HepG2 (cell line): ENCODE measurements around the gene JPH4. TPM values are rescaled to one million over a fixed set of nuclear protein-coding genes. Genes with fewer than 3 reads are reported as not detected.

Experiments
- ATF2 ChIP-seq: sonication (generic); formaldehyde crosslinking; IDR thresholded peaks from 2 replicates; pipeline ENCODE4 v1.4.0; 2020; ENCODE audit warnings: missing genetic modification reagents
- CBX1 ChIP-seq: IDR thresholded peaks from one replicate; pipeline ENCODE4 v1.6.1; 2016; ENCODE audit warnings: antibody characterized with exemption, low read depth
- CBX5 ChIP-seq: sonication (generic); formaldehyde crosslinking; IDR thresholded peaks from 2 replicates; pipeline ENCODE4 v1.4.0; 2020; ENCODE audit warnings: missing genetic modification reagents, borderline replicate concordance
- DR1 ChIP-seq: sonication (generic); formaldehyde crosslinking; IDR thresholded peaks from 2 replicates; pipeline ENCODE4 v1.8.0; 2021; ENCODE audit warnings: mild to moderate bottlenecking, missing genetic modification reagents, inconsistent platforms
- GMEB2 ChIP-seq: IDR thresholded peaks from 2 replicates; pipeline ENCODE4 v1.6.1; 2016; ENCODE audit warnings: missing biosample characterization, missing genetic modification reagents, low read depth
- GPBP1L1 ChIP-seq: sonication (generic); formaldehyde crosslinking; IDR thresholded peaks from 2 replicates; pipeline ENCODE4 v1.5.0; 2020; ENCODE audit warnings: mild to moderate bottlenecking, missing genetic modification reagents
- NCOA5 ChIP-seq: sonication (generic); formaldehyde crosslinking; IDR thresholded peaks from 2 replicates; pipeline ENCODE4 v1.4.0; 2020; ENCODE audit warnings: missing genetic modification reagents
- RARA ChIP-seq: IDR thresholded peaks from 2 replicates; pipeline ENCODE4 v1.6.1; 2016; ENCODE audit warnings: missing genetic modification reagents, missing compliant biosample characterization
- RORA ChIP-seq: sonication (generic); formaldehyde crosslinking; IDR thresholded peaks from 2 replicates; pipeline ENCODE4 v1.5.0; 2020; ENCODE audit warnings: mild to moderate bottlenecking, missing genetic modification reagents, moderate library complexity
- SIX1 ChIP-seq: sonication (generic); formaldehyde crosslinking; IDR thresholded peaks from 2 replicates; pipeline ENCODE4 v1.4.0; 2020; ENCODE audit warnings: missing genetic modification reagents, borderline replicate concordance
- SKI ChIP-seq: fragments of 450-650 bp; IDR thresholded peaks from one replicate; pipeline ENCODE4 v1.6.1; 2018; ENCODE audit warnings: mild to moderate bottlenecking; ENCODE audit not compliant: partially characterized antibody
- TSC22D2 ChIP-seq: sonication (generic); formaldehyde crosslinking; IDR thresholded peaks from 2 replicates; pipeline ENCODE4 v1.5.1; 2020; ENCODE audit warnings: missing genetic modification reagents, mild to moderate bottlenecking, borderline replicate concordance
- ZNF225 ChIP-seq: sonication (generic); formaldehyde crosslinking; IDR thresholded peaks from 2 replicates; pipeline ENCODE4 v1.4.0; 2020; ENCODE audit warnings: mild to moderate bottlenecking, missing genetic modification reagents
- ZNF235 ChIP-seq: sonication (generic); formaldehyde crosslinking; IDR thresholded peaks from 2 replicates; pipeline ENCODE4 v1.8.1; 2023; ENCODE audit warnings: mild to moderate bottlenecking, missing genetic modification reagents, borderline replicate concordance
- ZNF557 ChIP-seq: sonication (generic); formaldehyde crosslinking; IDR thresholded peaks from 2 replicates; pipeline ENCODE4 v1.4.0; 2020; ENCODE audit warnings: missing genetic modification reagents
- ZSCAN20 ChIP-seq: sonication (generic); formaldehyde crosslinking; IDR thresholded peaks from 2 replicates; pipeline ENCODE4 v1.4.0; 2020; ENCODE audit warnings: missing genetic modification reagents, mild to moderate bottlenecking, borderline replicate concordance
- ZZZ3 ChIP-seq: sonication (generic); formaldehyde crosslinking; IDR thresholded peaks from 2 replicates; pipeline ENCODE4 v1.4.0; 2020; ENCODE audit warnings: missing genetic modification reagents, mild to moderate bottlenecking, borderline replicate concordance
- polyA plus RNA-seq, 8 experiments: library from polyadenylated mRNA; depleted of rRNA in 3 of 8; stranded (reverse) in 7 of 8; unstranded in 1 of 8; fragments of >200 nt; fragmentation: Illumina TruSeq in 4 of 8; extraction: Trizol in 4 of 8; gene quantifications; 2 replicates each; pipeline versions ENCODE4 v1.2.1 to v1.2.3, GENCODE V29; 2011 to 2016; ENCODE audit warnings: low read depth in 4 of 8, missing spikeins in 1 of 8, mixed read lengths in 1 of 8; ENCODE audit not compliant: insufficient read depth in 1 of 8
- total RNA-seq, 5 experiments: library from RNA; depleted of rRNA; stranded (reverse); fragments of >200 nt; fragmentation: Illumina TruSeq; extraction: Trizol; gene quantifications; 2 replicates each; pipeline ENCODE4 v1.2.3, GENCODE V29; 2016; ENCODE audit warnings: low read depth in 1 of 5
- TF ChIP-seq, protein P1 (sequence below): sonication (generic); formaldehyde crosslinking; IDR thresholded peaks from 2 replicates; pipeline ENCODE4 v1.4.0; 2020; ENCODE audit warnings: mild to moderate bottlenecking, missing genetic modification reagents, borderline replicate concordance
- TF ChIP-seq, protein P2 (sequence below): sonication (generic); formaldehyde crosslinking; IDR thresholded peaks from 2 replicates; pipeline ENCODE4 v1.8.0; 2022; ENCODE audit warnings: missing genetic modification reagents, low read depth, mild to moderate bottlenecking, borderline replicate concordance

JPH4 gene
- total and polyA plus RNA-seq, 2 of the 13 experiments (the other 11 are each of a cell fraction or from before 2014, with no cell fraction given) = 0.08 to 0.22 TPM

DNA sequence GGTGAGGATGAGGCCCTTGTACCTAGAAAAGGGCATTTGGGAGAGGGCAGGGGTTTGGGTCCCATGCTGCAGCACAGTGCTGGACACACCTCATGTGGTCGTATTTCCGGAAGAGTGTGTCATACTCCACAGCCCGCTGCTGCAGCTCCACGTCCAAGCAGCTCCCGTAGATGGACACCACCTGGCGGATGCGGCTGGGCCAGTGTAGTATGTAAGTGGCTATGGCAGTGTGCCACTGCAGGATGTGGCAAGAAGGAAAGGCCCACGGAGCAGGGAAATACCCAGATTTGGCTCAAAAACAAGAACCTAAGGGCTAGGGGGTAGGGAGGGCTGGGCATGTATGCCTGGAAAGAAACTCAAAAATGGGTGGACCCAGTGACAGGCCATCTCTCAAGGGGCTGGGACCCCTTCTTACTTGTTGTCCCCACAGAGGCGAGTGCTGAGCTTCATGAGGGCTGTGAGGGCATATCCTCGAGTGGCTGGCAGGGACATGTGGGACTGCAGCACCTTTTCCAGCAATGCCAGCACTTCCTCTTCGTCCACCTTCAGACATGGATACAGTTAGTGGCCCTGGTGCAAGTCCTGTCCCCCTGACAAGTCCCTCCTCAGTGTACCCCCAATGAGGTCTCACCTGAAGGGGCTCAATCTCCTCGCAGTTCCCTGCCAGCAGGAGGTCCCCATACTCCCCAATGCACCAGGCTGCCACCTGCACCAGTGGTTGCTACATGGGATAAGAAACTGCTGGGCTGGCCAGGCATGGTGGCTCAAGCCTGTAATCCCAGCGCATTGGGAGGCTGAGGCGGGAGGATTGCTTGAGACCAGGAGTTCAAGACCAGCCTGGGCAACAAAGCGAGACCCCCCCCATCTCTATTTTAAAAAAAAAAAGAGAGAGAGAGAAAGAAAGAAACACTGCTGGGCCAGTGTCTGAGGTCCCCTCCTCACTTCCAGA is 16.4 kb downstream of the JPH4 start (continued):
- TF ChIP-seq ATF2 (CRISPR knock-in tag) (no peak), DR1 (CRISPR knock-in tag) (no peak), ZNF225 (CRISPR knock-in tag) (peak; percentile 85; the same call in 1 of the 2 replicates), NCOA5 (CRISPR knock-in tag) (no peak), ZSCAN20 (no peak), CBX1 (no peak), SKI (no peak), ZNF557 (CRISPR knock-in tag) (no peak), RARA (CRISPR knock-in tag) (no peak), RORA (CRISPR knock-in tag) (no peak), GMEB2 (CRISPR knock-in tag) (no peak), ZZZ3 (CRISPR knock-in tag) (0 out of 2 replicates have a peak, but pooled peaks have one; percentile 64), ZNF235 (CRISPR knock-in tag) (no peak), TSC22D2 (CRISPR knock-in tag) (no peak; the same call in 1 of the 2 replicates), GPBP1L1 (CRISPR knock-in tag) (no peak), SIX1 (no peak), CBX5 (CRISPR knock-in tag) (no peak; the same call in 1 of the 2 replicates)
- TF ChIP-seq, protein P1, sequence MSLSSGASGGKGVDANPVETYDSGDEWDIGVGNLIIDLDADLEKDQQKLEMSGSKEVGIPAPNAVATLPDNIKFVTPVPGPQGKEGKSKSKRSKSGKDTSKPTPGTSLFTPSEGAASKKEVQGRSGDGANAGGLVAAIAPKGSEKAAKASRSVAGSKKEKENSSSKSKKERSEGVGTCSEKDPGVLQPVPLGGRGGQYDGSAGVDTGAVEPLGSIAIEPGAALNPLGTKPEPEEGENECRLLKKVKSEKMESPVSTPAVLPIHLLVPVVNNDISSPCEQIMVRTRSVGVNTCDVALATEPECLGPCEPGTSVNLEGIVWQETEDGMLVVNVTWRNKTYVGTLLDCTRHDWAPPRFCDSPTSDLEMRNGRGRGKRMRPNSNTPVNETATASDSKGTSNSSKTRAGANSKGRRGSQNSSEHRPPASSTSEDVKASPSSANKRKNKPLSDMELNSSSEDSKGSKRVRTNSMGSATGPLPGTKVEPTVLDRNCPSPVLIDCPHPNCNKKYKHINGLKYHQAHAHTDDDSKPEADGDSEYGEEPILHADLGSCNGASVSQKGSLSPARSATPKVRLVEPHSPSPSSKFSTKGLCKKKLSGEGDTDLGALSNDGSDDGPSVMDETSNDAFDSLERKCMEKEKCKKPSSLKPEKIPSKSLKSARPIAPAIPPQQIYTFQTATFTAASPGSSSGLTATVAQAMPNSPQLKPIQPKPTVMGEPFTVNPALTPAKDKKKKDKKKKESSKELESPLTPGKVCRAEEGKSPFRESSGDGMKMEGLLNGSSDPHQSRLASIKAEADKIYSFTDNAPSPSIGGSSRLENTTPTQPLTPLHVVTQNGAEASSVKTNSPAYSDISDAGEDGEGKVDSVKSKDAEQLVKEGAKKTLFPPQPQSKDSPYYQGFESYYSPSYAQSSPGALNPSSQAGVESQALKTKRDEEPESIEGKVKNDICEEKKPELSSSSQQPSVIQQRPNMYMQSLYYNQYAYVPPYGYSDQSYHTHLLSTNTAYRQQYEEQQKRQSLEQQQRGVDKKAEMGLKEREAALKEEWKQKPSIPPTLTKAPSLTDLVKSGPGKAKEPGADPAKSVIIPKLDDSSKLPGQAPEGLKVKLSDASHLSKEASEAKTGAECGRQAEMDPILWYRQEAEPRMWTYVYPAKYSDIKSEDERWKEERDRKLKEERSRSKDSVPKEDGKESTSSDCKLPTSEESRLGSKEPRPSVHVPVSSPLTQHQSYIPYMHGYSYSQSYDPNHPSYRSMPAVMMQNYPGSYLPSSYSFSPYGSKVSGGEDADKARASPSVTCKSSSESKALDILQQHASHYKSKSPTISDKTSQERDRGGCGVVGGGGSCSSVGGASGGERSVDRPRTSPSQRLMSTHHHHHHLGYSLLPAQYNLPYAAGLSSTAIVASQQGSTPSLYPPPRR (CRISPR knock-in tag) = no peak
- TF ChIP-seq, protein P2, sequence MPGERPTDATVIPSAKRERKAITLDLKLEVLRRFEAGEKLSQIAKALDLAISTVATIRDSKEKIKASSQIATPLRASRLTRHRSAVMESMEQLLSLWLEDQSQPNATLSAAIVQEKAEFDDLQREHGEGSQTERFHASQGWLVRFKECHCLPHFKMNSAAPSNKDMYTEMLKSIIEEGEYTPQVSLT (CRISPR knock-in tag) = no peak
